ENCODE results near the gene EDN2. TPM values are rescaled to one million over a fixed set of nuclear protein-coding genes. Genes with fewer than 3 reads are reported as not detected.

Gene EDN2
- polyA plus RNA-seq, 1 donor from 2014 or later = not detected

DNA sequence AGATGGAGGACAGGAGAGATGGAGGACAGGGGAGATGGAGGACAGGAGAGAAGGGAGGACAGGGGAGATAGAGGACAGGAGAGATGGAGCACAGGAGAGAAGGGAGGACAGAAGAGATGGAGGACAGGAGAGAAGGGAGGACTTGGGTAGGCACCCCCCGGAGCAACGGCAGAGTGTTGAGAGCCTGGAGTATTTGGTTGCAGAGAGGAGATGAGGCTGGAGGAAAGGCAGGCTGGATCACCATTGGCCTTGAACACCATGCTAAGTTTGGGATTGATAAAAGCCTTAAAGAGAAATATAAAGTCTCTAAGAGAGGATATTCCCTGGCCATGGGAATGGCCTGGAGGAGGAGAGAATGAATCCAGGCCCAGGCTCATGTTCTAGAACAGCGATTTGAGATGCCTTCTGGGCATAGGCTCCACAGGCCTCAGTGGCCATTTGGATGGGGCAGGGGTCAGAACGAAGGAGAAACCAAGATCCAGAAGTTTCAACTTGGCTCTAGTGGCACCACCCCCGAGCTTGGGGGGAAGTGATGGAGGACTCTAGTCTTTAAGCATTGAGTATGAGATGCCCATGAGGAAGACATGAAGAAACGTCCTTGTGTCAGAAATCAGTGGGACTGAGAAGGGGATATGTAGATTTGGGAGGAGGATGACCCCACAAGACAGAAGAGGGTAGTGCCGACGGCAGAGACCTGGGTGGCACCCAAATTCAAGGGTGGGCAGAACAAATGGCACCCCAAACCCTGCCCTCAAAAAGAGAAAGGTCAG lies 47.9 kb upstream of the EDN2 start:
- H3K9me2 ChIP-seq (ENCODE audit: insufficient read depth, low read length) = no peaks in the 10 kb centered on the region
- H3K9me3 ChIP-seq (ENCODE audit: low read length) = no peaks in the 10 kb centered on the region
- H3K79me2 ChIP-seq (replicated peaks; ENCODE audit: insufficient read depth, low read length) = no peaks in the 10 kb centered on the region
- no peak overlapping the region for H2AFZ ChIP-seq (ENCODE audit: low read depth, low read length)
- no peak overlapping the region for H3K4me3 ChIP-seq (ENCODE audit: low read length)
- H3K27ac ChIP-seq (ENCODE audit: low read length) = no peak overlapping the region
- no peaks in the 10 kb centered on the region for H3K27me3 ChIP-seq (ENCODE audit: insufficient read depth, low read depth, low read length)
- H4K20me1 ChIP-seq (ENCODE audit: insufficient read depth) = no peaks in the 10 kb centered on the region
- H3F3A ChIP-seq (ENCODE audit: insufficient read depth, low read length, poor library complexity, severe bottlenecking) = no peaks in the 10 kb centered on the region
- TF ChIP-seq MXI1 (conservative IDR thresholded peaks at IDR 0.05; ENCODE audit: poor library complexity, severe bottlenecking) (no peak), EZH2 (IDR thresholded peaks at IDR 0.05; ENCODE audit: borderline replicate concordance, insufficient read depth, low read length, poor library complexity, severe bottlenecking) (no peak), RAD21 (conservative IDR thresholded peaks at IDR 0.05) (no peak), EP300 (conservative IDR thresholded peaks at IDR 0.05; ENCODE audit: poor library complexity, severe bottlenecking) (no peak), SMC3 (conservative IDR thresholded peaks at IDR 0.05; ENCODE audit: poor library complexity) (no peak), TAF1 (IDR thresholded peaks at IDR 0.05; ENCODE audit: low read depth) (no peak), POLR2AphosphoS5 (IDR thresholded peaks at IDR 0.05) (no peak)
- TF ChIP-seq, protein P1, sequence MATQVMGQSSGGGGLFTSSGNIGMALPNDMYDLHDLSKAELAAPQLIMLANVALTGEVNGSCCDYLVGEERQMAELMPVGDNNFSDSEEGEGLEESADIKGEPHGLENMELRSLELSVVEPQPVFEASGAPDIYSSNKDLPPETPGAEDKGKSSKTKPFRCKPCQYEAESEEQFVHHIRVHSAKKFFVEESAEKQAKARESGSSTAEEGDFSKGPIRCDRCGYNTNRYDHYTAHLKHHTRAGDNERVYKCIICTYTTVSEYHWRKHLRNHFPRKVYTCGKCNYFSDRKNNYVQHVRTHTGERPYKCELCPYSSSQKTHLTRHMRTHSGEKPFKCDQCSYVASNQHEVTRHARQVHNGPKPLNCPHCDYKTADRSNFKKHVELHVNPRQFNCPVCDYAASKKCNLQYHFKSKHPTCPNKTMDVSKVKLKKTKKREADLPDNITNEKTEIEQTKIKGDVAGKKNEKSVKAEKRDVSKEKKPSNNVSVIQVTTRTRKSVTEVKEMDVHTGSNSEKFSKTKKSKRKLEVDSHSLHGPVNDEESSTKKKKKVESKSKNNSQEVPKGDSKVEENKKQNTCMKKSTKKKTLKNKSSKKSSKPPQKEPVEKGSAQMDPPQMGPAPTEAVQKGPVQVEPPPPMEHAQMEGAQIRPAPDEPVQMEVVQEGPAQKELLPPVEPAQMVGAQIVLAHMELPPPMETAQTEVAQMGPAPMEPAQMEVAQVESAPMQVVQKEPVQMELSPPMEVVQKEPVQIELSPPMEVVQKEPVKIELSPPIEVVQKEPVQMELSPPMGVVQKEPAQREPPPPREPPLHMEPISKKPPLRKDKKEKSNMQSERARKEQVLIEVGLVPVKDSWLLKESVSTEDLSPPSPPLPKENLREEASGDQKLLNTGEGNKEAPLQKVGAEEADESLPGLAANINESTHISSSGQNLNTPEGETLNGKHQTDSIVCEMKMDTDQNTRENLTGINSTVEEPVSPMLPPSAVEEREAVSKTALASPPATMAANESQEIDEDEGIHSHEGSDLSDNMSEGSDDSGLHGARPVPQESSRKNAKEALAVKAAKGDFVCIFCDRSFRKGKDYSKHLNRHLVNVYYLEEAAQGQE (IDR thresholded peaks at IDR 0.05; ENCODE audit: borderline replicate concordance) = no peak
- TF ChIP-seq, protein P2, sequence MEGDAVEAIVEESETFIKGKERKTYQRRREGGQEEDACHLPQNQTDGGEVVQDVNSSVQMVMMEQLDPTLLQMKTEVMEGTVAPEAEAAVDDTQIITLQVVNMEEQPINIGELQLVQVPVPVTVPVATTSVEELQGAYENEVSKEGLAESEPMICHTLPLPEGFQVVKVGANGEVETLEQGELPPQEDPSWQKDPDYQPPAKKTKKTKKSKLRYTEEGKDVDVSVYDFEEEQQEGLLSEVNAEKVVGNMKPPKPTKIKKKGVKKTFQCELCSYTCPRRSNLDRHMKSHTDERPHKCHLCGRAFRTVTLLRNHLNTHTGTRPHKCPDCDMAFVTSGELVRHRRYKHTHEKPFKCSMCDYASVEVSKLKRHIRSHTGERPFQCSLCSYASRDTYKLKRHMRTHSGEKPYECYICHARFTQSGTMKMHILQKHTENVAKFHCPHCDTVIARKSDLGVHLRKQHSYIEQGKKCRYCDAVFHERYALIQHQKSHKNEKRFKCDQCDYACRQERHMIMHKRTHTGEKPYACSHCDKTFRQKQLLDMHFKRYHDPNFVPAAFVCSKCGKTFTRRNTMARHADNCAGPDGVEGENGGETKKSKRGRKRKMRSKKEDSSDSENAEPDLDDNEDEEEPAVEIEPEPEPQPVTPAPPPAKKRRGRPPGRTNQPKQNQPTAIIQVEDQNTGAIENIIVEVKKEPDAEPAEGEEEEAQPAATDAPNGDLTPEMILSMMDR (IDR thresholded peaks at IDR 0.05; ENCODE audit: poor library complexity, severe bottlenecking) = no peak
- no peak overlapping the region for H3K4me2 ChIP-seq (ENCODE audit: low read length)
- no peaks in the 10 kb centered on the region for H3K36me3 ChIP-seq (ENCODE audit: insufficient read depth, low read length)
- no peak overlapping the region for H3K9ac ChIP-seq (ENCODE audit: low read length)

DNA sequence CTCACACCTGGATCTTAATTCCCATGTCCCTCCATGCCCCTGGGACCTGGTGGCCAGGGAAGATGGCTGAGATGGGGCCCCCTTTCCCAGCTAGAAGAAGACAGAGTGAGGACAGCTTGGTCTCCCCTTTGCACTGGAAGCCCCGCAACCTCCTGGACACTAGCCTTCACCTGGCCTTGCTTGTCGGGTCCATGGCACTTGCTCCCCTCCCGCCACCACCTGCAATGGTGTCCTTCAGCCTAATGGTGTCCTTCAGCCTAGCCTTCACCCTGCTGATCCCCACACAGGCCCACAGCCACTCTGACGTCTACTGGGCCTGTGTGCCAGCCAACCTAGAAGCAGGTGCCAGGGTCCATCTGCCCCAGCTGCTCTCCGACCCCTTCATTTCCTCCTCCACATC lies 45.9 kb upstream of the EDN2 start:
- Histone ChIP-seq H3F3A (ENCODE audit: insufficient read depth, low read length, poor library complexity, severe bottlenecking) (no peaks in the 10 kb centered on the region), H3K36me3 (ENCODE audit: insufficient read depth, low read length) (no peaks in the 10 kb centered on the region), H3K27ac (ENCODE audit: low read length) (no peak overlapping the region), H3K9ac (ENCODE audit: low read length) (no peak overlapping the region), H3K4me3 (ENCODE audit: low read length) (no peak overlapping the region), H3K4me2 (ENCODE audit: low read length) (no peak overlapping the region), H2AFZ (ENCODE audit: low read depth, low read length) (no peak overlapping the region), H3K27me3 (ENCODE audit: insufficient read depth, low read depth, low read length) (no peaks in the 10 kb centered on the region), H3K9me2 (ENCODE audit: insufficient read depth, low read length) (no peaks in the 10 kb centered on the region), H3K9me3 (ENCODE audit: low read length) (no peaks in the 10 kb centered on the region), H4K20me1 (ENCODE audit: insufficient read depth) (no peaks in the 10 kb centered on the region), H3K79me2 (replicated peaks; ENCODE audit: insufficient read depth, low read length) (no peaks in the 10 kb centered on the region)
- TF ChIP-seq EP300 (conservative IDR thresholded peaks at IDR 0.05; ENCODE audit: poor library complexity, severe bottlenecking) = no peak
- no peak for TF ChIP-seq SMC3 (conservative IDR thresholded peaks at IDR 0.05; ENCODE audit: poor library complexity)
- no peak for TF ChIP-seq TAF1 (IDR thresholded peaks at IDR 0.05; ENCODE audit: low read depth)
- TF ChIP-seq RAD21 (conservative IDR thresholded peaks at IDR 0.05) = no peak
- TF ChIP-seq, protein P1 (IDR thresholded peaks at IDR 0.05; ENCODE audit: borderline replicate concordance) = no peak
- no peak for TF ChIP-seq EZH2 (IDR thresholded peaks at IDR 0.05; ENCODE audit: borderline replicate concordance, insufficient read depth, low read length, poor library complexity, severe bottlenecking)
- TF ChIP-seq POLR2AphosphoS5 (IDR thresholded peaks at IDR 0.05) = no peak
- TF ChIP-seq, protein P2 (IDR thresholded peaks at IDR 0.05; ENCODE audit: poor library complexity, severe bottlenecking) = no peak
- TF ChIP-seq MXI1 (conservative IDR thresholded peaks at IDR 0.05; ENCODE audit: poor library complexity, severe bottlenecking) = no peak
